GM23338 (cell line): Measurements from ENCODE around the gene NLK.

ENCODE experiments used
- EZH2phosphoT487 ChIP-seq: fragments of 200-600 bp; sonication (generic); IDR thresholded peaks from one replicate; pipeline ENCODE4 v1.8.1; 2018; ENCODE audit warnings: antibody characterized with exemption; ENCODE audit not compliant: unreplicated experiment
- POLR2AphosphoS5 ChIP-seq: IDR thresholded peaks from 2 replicates; pipeline ENCODE4 v1.6.1; 2016; ENCODE audit warnings: antibody characterized with exemption, low read depth
- ZNF114 ChIP-seq: fragments of 250-450 bp; sonication (Bioruptor Pico); IDR thresholded peaks from 2 replicates; pipeline ENCODE4 v1.5.0; 2020; ENCODE audit warnings: mild to moderate bottlenecking, moderate library complexity
- TF ChIP-seq, protein P1 (sequence below): IDR thresholded peaks from one replicate; pipeline ENCODE4 v1.6.1; 2018; ENCODE audit warnings: antibody characterized with exemption; ENCODE audit not compliant: unreplicated experiment
- TF ChIP-seq, protein P2 (sequence below), 2 experiments: fragments of 200-600 bp in 1 of 2; sonication (generic) in 1 of 2; conservative IDR thresholded peaks; 2 replicates each; pipeline versions ENCODE4 v1.5.1 to v1.6.1; 2016 to 2017; ENCODE audit warnings: antibody characterized with exemption in 2 of 2, low read depth in 2 of 2, mild to moderate bottlenecking in 2 of 2, moderate library complexity in 1 of 2

DNA sequence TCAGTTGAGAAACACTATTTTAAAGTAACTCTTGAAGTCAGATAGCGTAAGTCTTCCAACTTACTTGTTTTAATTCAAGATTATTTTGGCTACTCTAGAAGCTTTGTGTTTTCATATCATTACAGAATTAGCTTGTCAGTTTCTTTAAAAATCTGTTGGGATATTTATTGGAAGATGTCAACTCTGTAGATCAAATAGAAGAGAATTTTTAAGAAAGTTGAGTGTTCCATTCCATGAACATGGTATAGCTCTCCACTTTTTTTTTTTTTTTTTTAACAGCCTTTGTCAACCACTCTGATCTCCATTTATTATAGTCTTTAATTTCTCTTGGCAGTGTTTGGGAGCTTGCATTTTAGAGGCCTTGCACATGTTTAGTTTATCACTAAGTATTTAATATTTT lies 28.7 kb downstream of the NLK start:
- TF ChIP-seq, protein P1, sequence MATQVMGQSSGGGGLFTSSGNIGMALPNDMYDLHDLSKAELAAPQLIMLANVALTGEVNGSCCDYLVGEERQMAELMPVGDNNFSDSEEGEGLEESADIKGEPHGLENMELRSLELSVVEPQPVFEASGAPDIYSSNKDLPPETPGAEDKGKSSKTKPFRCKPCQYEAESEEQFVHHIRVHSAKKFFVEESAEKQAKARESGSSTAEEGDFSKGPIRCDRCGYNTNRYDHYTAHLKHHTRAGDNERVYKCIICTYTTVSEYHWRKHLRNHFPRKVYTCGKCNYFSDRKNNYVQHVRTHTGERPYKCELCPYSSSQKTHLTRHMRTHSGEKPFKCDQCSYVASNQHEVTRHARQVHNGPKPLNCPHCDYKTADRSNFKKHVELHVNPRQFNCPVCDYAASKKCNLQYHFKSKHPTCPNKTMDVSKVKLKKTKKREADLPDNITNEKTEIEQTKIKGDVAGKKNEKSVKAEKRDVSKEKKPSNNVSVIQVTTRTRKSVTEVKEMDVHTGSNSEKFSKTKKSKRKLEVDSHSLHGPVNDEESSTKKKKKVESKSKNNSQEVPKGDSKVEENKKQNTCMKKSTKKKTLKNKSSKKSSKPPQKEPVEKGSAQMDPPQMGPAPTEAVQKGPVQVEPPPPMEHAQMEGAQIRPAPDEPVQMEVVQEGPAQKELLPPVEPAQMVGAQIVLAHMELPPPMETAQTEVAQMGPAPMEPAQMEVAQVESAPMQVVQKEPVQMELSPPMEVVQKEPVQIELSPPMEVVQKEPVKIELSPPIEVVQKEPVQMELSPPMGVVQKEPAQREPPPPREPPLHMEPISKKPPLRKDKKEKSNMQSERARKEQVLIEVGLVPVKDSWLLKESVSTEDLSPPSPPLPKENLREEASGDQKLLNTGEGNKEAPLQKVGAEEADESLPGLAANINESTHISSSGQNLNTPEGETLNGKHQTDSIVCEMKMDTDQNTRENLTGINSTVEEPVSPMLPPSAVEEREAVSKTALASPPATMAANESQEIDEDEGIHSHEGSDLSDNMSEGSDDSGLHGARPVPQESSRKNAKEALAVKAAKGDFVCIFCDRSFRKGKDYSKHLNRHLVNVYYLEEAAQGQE = no peak
- TF ChIP-seq, protein P2, sequence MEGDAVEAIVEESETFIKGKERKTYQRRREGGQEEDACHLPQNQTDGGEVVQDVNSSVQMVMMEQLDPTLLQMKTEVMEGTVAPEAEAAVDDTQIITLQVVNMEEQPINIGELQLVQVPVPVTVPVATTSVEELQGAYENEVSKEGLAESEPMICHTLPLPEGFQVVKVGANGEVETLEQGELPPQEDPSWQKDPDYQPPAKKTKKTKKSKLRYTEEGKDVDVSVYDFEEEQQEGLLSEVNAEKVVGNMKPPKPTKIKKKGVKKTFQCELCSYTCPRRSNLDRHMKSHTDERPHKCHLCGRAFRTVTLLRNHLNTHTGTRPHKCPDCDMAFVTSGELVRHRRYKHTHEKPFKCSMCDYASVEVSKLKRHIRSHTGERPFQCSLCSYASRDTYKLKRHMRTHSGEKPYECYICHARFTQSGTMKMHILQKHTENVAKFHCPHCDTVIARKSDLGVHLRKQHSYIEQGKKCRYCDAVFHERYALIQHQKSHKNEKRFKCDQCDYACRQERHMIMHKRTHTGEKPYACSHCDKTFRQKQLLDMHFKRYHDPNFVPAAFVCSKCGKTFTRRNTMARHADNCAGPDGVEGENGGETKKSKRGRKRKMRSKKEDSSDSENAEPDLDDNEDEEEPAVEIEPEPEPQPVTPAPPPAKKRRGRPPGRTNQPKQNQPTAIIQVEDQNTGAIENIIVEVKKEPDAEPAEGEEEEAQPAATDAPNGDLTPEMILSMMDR (conservative IDR thresholded peaks at IDR 0.05; ENCODE audit: low read depth in 2 of 2) = no peak
- TF ChIP-seq EZH2phosphoT487 (no peak), POLR2AphosphoS5 (no peak), ZNF114 (CRISPR knock-in tag) (no peak)
